SK-N-SH treated with all-trans-retinoic acid at 6 μM for 48 hours (cell line): Measurements from ENCODE around the gene POLR2E.
A peak's percentile ranks its signal among the peaks of the same experiment; 100 is the strongest.

Experiments
- ATAC-seq: fragments of 200-7000 bp; cut with Tn5 transposase; 3 replicates; pipeline ENCODE4 v1.9.1; 2020; ENCODE audit warnings: mild to moderate bottlenecking, moderate library complexity
- ARNTL ChIP-seq: fragments of 450-650 bp; formaldehyde crosslinking; IDR thresholded peaks from 2 replicates; pipeline ENCODE4 v1.5.0; 2020; ENCODE audit warnings: low read depth, mild to moderate bottlenecking, moderate library complexity, borderline replicate concordance
- BACH2 ChIP-seq: fragments of 250-450 bp; sonication (Bioruptor Pico); IDR thresholded peaks from 2 replicates; pipeline ENCODE4 v1.9.0; 2021; ENCODE audit warnings: mild to moderate bottlenecking, borderline replicate concordance
- CREB5 ChIP-seq: fragments of 250-450 bp; sonication (Bioruptor Pico); IDR thresholded peaks from 2 replicates; pipeline ENCODE4 v1.5.1; 2020; ENCODE audit warnings: low read depth, mild to moderate bottlenecking, moderate library complexity
- CSDC2 ChIP-seq: fragments of 250-450 bp; sonication (Bioruptor Pico); IDR thresholded peaks from 2 replicates; pipeline ENCODE4 v1.5.0; 2020; ENCODE audit warnings: mild to moderate bottlenecking, moderate library complexity
- ESRRG ChIP-seq: fragments of 250-450 bp; sonication (Bioruptor Pico); IDR thresholded peaks from 2 replicates; pipeline ENCODE4 v1.6.1; 2021; ENCODE audit warnings: mild to moderate bottlenecking
- GLIS3 ChIP-seq: fragments of 250-450 bp; sonication (Bioruptor Pico); IDR thresholded peaks from 2 replicates; pipeline ENCODE4 v1.5.0; 2020; ENCODE audit warnings: mild to moderate bottlenecking, moderate library complexity
- ISL1 ChIP-seq: fragments of 250-450 bp; sonication (Bioruptor Pico); IDR thresholded peaks from 2 replicates; pipeline ENCODE4 v2.1.2; 2022; ENCODE audit warnings: mild to moderate bottlenecking, moderate library complexity
- OSR1 ChIP-seq: fragments of 250-450 bp; sonication (Bioruptor Pico); IDR thresholded peaks from 2 replicates; pipeline ENCODE4 v1.8.0; 2022; ENCODE audit warnings: moderate library complexity, mild to moderate bottlenecking, inconsistent platforms
- PPARA ChIP-seq: fragments of 250-450 bp; sonication (Bioruptor Pico); IDR thresholded peaks from 2 replicates; pipeline ENCODE4 v1.5.0; 2020; ENCODE audit warnings: mild to moderate bottlenecking, borderline replicate concordance
- RARB ChIP-seq: fragments of 250-450 bp; sonication (Bioruptor Pico); IDR thresholded peaks from 2 replicates; pipeline ENCODE4 v1.8.0; 2021; ENCODE audit warnings: mild to moderate bottlenecking, moderate library complexity
- SNAI2 ChIP-seq: fragments of 250-450 bp; sonication (Bioruptor Pico); IDR thresholded peaks from 2 replicates; pipeline ENCODE4 v1.5.0; 2020; ENCODE audit warnings: mild to moderate bottlenecking, moderate library complexity
- TOX ChIP-seq: fragments of 250-450 bp; sonication (Bioruptor Pico); IDR thresholded peaks from 2 replicates; pipeline ENCODE4 v1.8.0; 2021; ENCODE audit warnings: mild to moderate bottlenecking, moderate library complexity, borderline replicate concordance
- ZFP3 ChIP-seq: fragments of 250-450 bp; sonication (Bioruptor Pico); IDR thresholded peaks from 2 replicates; pipeline ENCODE4 v1.5.0; 2020; ENCODE audit warnings: mild to moderate bottlenecking, moderate library complexity
- ZFP30 ChIP-seq: fragments of 450-650 bp; formaldehyde crosslinking; IDR thresholded peaks from 2 replicates; pipeline ENCODE4 v1.5.0; 2022; ENCODE audit warnings: mild to moderate bottlenecking, moderate library complexity
- ZNF565 ChIP-seq: fragments of 450-650 bp; formaldehyde crosslinking; conservative IDR thresholded peaks from 2 replicates; pipeline ENCODE4 v1.5.0; 2020; ENCODE audit warnings: low read depth, mild to moderate bottlenecking, moderate library complexity
- ZNF70 ChIP-seq: fragments of 450-650 bp; formaldehyde crosslinking; IDR thresholded peaks from 2 replicates; pipeline ENCODE4 v1.5.0; 2020; ENCODE audit warnings: mild to moderate bottlenecking, moderate library complexity
- ZNF8 ChIP-seq: fragments of 450-650 bp; formaldehyde crosslinking; IDR thresholded peaks from 2 replicates; pipeline ENCODE4 v1.5.0; 2020; ENCODE audit warnings: mild to moderate bottlenecking, moderate library complexity
- TF ChIP-seq, protein P1 (sequence below): fragments of 250-450 bp; sonication (Bioruptor Pico); IDR thresholded peaks from 2 replicates; pipeline ENCODE4 v1.8.0; 2021; ENCODE audit warnings: low read depth, mild to moderate bottlenecking, moderate library complexity, borderline replicate concordance

The POLR2E gene

DNA sequence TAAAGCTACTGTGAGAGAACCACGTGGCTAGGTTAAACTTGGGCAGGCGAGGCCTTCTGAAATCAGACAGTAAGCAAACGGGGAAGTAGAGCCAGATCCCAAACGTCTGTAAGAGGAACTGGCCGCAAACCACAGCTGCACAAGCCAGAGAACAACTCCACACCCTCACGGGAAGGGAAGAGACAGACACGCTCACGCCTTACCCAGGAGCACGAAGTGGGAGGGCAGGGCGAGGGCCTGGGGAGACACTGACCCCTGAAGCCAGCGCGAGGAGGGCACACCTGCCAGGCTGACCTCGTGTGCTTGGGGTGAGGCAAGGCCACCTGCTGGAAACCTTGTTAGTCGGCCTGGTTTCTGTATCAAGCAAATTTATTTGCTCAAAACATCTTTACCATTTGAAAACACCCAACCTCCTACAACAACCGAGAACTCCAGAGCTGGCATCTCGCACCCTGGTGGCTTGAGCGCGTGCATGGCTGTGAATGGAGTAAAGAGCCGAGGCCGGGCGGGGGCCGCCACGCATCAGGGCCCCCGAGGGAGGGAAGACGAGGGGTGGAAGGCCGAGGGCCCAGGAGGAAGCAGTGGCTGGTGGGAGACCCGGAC is 7.3 kb downstream of the POLR2E start:
- TF ChIP-seq CSDC2 = no peak
- TF ChIP-seq ARNTL (CRISPR knock-in tag) = no peak
- TF ChIP-seq, all 23 proteins: peak for 0
- ATAC-seq = no peak

GRCh38 chr19:1086613-1087012 is 8.6 kb downstream of the POLR2E start:
- TF ChIP-seq, protein P1, sequence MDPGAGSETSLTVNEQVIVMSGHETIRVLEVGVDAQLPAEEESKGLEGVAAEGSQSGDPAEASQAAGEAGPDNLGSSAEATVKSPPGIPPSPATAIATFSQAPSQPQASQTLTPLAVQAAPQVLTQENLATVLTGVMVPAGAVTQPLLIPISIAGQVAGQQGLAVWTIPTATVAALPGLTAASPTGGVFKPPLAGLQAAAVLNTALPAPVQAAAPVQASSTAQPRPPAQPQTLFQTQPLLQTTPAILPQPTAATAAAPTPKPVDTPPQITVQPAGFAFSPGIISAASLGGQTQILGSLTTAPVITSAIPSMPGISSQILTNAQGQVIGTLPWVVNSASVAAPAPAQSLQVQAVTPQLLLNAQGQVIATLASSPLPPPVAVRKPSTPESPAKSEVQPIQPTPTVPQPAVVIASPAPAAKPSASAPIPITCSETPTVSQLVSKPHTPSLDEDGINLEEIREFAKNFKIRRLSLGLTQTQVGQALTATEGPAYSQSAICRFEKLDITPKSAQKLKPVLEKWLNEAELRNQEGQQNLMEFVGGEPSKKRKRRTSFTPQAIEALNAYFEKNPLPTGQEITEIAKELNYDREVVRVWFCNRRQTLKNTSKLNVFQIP (CRISPR knock-in tag) = no peak
- TF ChIP-seq ISL1 (CRISPR knock-in tag) (no peak), BACH2 (CRISPR knock-in tag) (no peak)
- ATAC-seq = no peak

DNA sequence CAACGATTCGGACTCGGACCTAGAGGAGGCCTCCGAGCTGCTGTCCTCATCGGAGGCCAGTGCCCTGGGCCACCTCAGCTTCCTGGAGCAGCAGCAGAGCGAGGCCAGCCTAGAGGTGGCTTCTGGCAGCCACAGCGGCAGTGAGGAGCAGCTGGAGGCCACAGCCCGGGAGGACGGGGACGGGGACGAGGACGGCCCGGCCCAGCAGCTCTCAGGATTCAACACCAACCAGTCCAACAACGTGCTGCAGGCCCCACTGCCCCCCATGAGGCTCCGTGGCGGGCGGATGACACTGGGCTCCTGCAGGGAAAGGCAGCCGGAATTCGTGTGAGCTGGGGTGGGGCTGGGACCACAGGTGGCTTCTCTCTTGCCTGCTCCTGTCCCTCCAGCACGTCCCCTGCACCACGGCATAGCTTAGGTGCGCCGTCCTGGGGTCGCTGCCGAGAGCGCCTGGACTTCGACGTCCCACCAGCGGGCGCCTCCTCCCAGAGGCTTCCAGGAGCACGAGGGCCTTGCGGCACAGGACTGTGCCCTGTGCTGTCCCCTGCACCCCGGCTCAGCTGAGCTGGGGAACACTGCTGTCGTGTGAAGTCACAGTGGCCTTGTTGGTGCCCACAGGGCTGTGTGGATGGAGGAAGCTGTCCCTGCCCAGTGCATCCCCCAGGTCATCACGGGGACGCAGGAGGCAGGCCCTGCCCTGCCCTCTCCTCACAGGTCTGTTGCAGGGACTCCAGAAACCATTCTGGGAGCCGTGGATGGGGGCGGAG is 9.3 kb downstream of the POLR2E start:
- ATAC-seq = no peak
- no peak for TF ChIP-seq PPARA (CRISPR knock-in tag)
- TF ChIP-seq ZNF70 (CRISPR knock-in tag) = no peak
- no peak for TF ChIP-seq ZNF565 (CRISPR knock-in tag)

GRCh38 chr19:1085053-1085658 is 10.0 kb downstream of the POLR2E start:
- TF ChIP-seq ZNF565 (CRISPR knock-in tag) (no peak), TOX (0 out of 2 replicates have a peak, but pooled peaks have one; percentile 12)
- no peak for ATAC-seq

DNA sequence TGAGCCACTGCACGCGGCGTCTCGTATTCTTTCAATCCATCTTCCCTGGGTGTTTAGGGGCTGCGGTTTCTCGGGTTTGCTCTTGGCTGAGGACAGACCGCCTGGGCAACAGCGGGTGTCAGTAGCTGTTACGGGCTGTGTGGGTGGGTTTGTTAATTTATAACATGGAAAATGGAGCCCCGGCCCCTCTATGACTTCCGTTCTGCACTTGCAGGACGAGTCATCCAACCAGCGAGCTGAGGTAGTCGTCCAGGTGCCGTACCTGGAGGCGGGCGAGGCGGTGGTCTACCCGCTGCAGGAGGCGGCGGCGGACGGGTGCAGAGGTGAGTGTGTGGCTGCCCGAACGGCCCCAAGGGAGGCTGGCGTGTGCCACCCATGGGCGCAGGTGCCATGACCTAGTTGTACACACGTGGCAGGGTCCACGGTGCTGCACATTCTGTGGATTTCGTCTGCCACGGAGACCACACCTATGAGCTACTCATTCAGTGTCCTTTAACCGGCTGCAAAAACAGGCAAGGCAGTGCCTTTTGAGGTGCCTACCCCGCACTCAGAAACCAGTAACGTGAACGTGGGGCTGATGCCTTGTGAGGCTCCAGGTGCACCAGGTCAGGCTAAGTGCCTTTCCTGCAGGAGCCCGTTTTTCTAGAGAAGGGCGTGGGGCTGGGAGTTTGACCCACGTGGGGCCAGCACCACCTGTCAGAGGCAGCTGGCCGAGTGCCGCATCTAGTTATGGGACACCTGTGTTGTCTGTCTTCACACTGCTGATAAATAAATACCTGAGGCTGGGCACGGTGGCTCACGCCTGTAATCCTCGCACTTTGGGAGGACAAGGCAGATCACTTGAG is 10.9 kb downstream of the POLR2E start:
- ATAC-seq = no peak
- TF ChIP-seq SNAI2 (CRISPR knock-in tag) = no peak
- no peak for TF ChIP-seq ESRRG (CRISPR knock-in tag)
- no peak for TF ChIP-seq RARB (CRISPR knock-in tag)
- no peak for TF ChIP-seq BACH2 (CRISPR knock-in tag)
- TF ChIP-seq PPARA (CRISPR knock-in tag) = no peak
- no peak for TF ChIP-seq GLIS3 (CRISPR knock-in tag)
- TF ChIP-seq, protein P1 (CRISPR knock-in tag) = no peak
- no peak for TF ChIP-seq CREB5 (CRISPR knock-in tag)
- no peak for TF ChIP-seq ZNF565 (CRISPR knock-in tag)
- TF ChIP-seq OSR1 (CRISPR knock-in tag) = no peak
- TF ChIP-seq ARNTL (CRISPR knock-in tag) = no peak
- TF ChIP-seq ZFP3 (CRISPR knock-in tag) = no peak
- no peak for TF ChIP-seq CSDC2
- no peak for TF ChIP-seq ZFP30 (CRISPR knock-in tag)
- no peak for TF ChIP-seq TOX
- no peak for TF ChIP-seq ZNF70 (CRISPR knock-in tag)
- no peak for TF ChIP-seq ZNF8 (CRISPR knock-in tag)
- no peak for TF ChIP-seq ISL1 (CRISPR knock-in tag)
